Mesenchymal stem cell (in vitro differentiated cells and primary cell): ENCODE data around the gene GPRC5A.

Source experiments
- DNase-seq: peaks from one replicate; pipeline ENCODE4 v3.0.0-alpha.2; 2013
- H2AFZ ChIP-seq: one replicate; pipeline ENCODE4 v1.6.1; 2013; ENCODE audit warnings: low read depth, mild to moderate bottlenecking, control low read depth, inconsistent platforms, low read length, moderate library complexity
- H2AK5ac ChIP-seq: 2 replicates; pipeline ENCODE4 v1.6.1; 2013; ENCODE audit warnings: low read length, moderate library complexity, mild to moderate bottlenecking, inconsistent platforms; ENCODE audit not compliant: severe bottlenecking
- H2BK120ac ChIP-seq: one replicate; pipeline ENCODE4 v1.6.1; 2013; ENCODE audit warnings: low read depth, mild to moderate bottlenecking, inconsistent platforms, low read length, moderate library complexity
- H2BK12ac ChIP-seq, 2 experiments: one replicate each; pipeline ENCODE4 v1.6.1; 2013; ENCODE audit warnings: inconsistent platforms in 2 of 2, low read length in 2 of 2, mild to moderate bottlenecking in 2 of 2, moderate library complexity in 2 of 2, control low read depth in 1 of 2
- H2BK15ac ChIP-seq: one replicate; pipeline ENCODE4 v1.6.1; 2013; ENCODE audit warnings: mild to moderate bottlenecking, low read depth, inconsistent platforms; ENCODE audit not compliant: poor library complexity, severe bottlenecking
- H2BK5ac ChIP-seq: 2 replicates; pipeline ENCODE4 v1.6.1; 2013; ENCODE audit warnings: low read depth, mild to moderate bottlenecking, low read length, control low read depth, inconsistent platforms; ENCODE audit not compliant: poor library complexity, severe bottlenecking
- H3K14ac ChIP-seq, 2 experiments: one replicate each; pipeline ENCODE4 v1.6.1; 2013; ENCODE audit warnings: inconsistent platforms in 2 of 2, low read length in 2 of 2, control low read depth in 1 of 2, mild to moderate bottlenecking in 1 of 2, moderate library complexity in 1 of 2
- H3K18ac ChIP-seq, 2 experiments: one replicate each; pipeline ENCODE4 v1.6.1; 2013; ENCODE audit warnings: inconsistent platforms in 2 of 2, low read length in 2 of 2, control low read depth in 1 of 2, low read depth in 1 of 2, mild to moderate bottlenecking in 1 of 2
- H3K23ac ChIP-seq, 2 experiments: one replicate each; pipeline ENCODE4 v1.6.1; 2013; ENCODE audit warnings: inconsistent platforms in 2 of 2, low read length in 2 of 2, mild to moderate bottlenecking in 2 of 2, moderate library complexity in 2 of 2, control low read depth in 1 of 2
- H3K27ac ChIP-seq: 2 replicates; pipeline ENCODE4 v1.5.1; 2013; ENCODE audit warnings: mild to moderate bottlenecking, moderate library complexity, low read length, control low read depth, inconsistent platforms; ENCODE audit not compliant: poor library complexity, severe bottlenecking
- H3K27me3 ChIP-seq, 2 experiments: 2 replicates each; pipeline versions ENCODE4 v1.6.1 to v1.7.0; 2013; ENCODE audit warnings: low read length in 2 of 2, mild to moderate bottlenecking in 2 of 2, moderate library complexity in 2 of 2, control low read depth in 1 of 2, inconsistent platforms in 1 of 2; ENCODE audit not compliant: control insufficient read depth in 1 of 2, insufficient read depth in 1 of 2
- H3K36me3 ChIP-seq, 2 experiments: 2 replicates each; pipeline versions ENCODE4 v1.6.1 to v1.7.0; 2013; ENCODE audit warnings: low read length in 2 of 2, control low read depth in 1 of 2, inconsistent platforms in 1 of 2, low read depth in 1 of 2, mild to moderate bottlenecking in 1 of 2; ENCODE audit not compliant: insufficient read depth in 2 of 2, control insufficient read depth in 1 of 2
- H3K4ac ChIP-seq, 2 experiments: one replicate each; pipeline ENCODE4 v1.6.1; 2013; ENCODE audit warnings: inconsistent platforms in 2 of 2, low read length in 2 of 2, mild to moderate bottlenecking in 2 of 2, moderate library complexity in 2 of 2, control low read depth in 1 of 2, low read depth in 1 of 2
- H3K4me1 ChIP-seq: 2 replicates; pipeline ENCODE4 v1.6.1; 2013; ENCODE audit warnings: low read depth, low read length, control low read depth; ENCODE audit not compliant: control insufficient read depth, insufficient read depth
- H3K4me2 ChIP-seq: 2 replicates; pipeline ENCODE4 v1.6.1; 2013; ENCODE audit warnings: low read length, mild to moderate bottlenecking, inconsistent platforms; ENCODE audit not compliant: poor library complexity, severe bottlenecking
- H3K4me3 ChIP-seq, 2 experiments: 2 replicates each; pipeline versions ENCODE4 v1.5.1 to v1.7.0; 2013; ENCODE audit warnings: low read length in 2 of 2, mild to moderate bottlenecking in 2 of 2, control low read depth in 1 of 2, low read depth in 1 of 2; ENCODE audit not compliant: insufficient read depth in 1 of 2
- H3K79me1 ChIP-seq: replicated peaks from 2 replicates; pipeline ENCODE4 v1.6.1; 2013; ENCODE audit warnings: mild to moderate bottlenecking, control low read depth, low read length, inconsistent platforms; ENCODE audit not compliant: poor library complexity, severe bottlenecking
- H3K9ac ChIP-seq: 2 replicates; pipeline ENCODE4 v1.7.0; 2013; ENCODE audit warnings: mild to moderate bottlenecking, low read length, moderate library complexity
- H3K9me3 ChIP-seq: 2 replicates; pipeline ENCODE4 v1.7.0; 2013; ENCODE audit warnings: mild to moderate bottlenecking, low read length; ENCODE audit not compliant: control insufficient read depth
- H4K8ac ChIP-seq: one replicate; pipeline ENCODE4 v1.6.1; 2013; ENCODE audit warnings: inconsistent platforms, mild to moderate bottlenecking, low read length, moderate library complexity
- H4K91ac ChIP-seq: one replicate; pipeline ENCODE4 v1.6.1; 2013; ENCODE audit warnings: mild to moderate bottlenecking, low read length, inconsistent platforms
- whole genome bisulfite sequencing: methylation state at CpG from one replicate; pipeline ENCODE4 v1.1.7; 2013; ENCODE audit warnings: mixed read lengths; 5-methylcytosine and 5-hydroxymethylcytosine counted together

The GPRC5A gene

GRCh38 chr12:12881151-12881909, 10.0 kb upstream of the GPRC5A start:
- Histone ChIP-seq H3K4me1 (peaks cover 18% of the 10 kb centered on the region), H3K36me3 (no peaks in the 10 kb centered on the region), H3K79me1 (no peaks in the 10 kb centered on the region), H4K8ac (peak overlapping the region; percentile 88), H2BK15ac (peak overlapping the region; percentile 26), H3K9ac (no peak overlapping the region), H3K14ac (no peak overlapping the region), H4K91ac (peak overlapping the region; percentile 56), H3K4me3 (peak overlapping the region in 1 of 2 experiments; percentile 11), H2BK120ac (peak overlapping the region; percentile 21), H3K27me3 (no peaks in the 10 kb centered on the region), H3K4me2 (no peak overlapping the region), H2AK5ac (peak overlapping the region; percentile 49), H3K4ac (peak overlapping the region in 1 of 2 experiments; percentile 24), H3K18ac (peak overlapping the region; percentile 58 to 63), H2BK12ac (peak overlapping the region; percentile 82 to 86), H2BK5ac (no peak overlapping the region), H3K9me3 (no peaks in the 10 kb centered on the region), H3K27ac (no peak overlapping the region), H2AFZ (peak overlapping the region; percentile 2), H3K23ac (no peak overlapping the region)
- no peak for DNase-seq
- WGBS: 49% methylated on average over 10 of the region's 11 CpGs

DNA sequence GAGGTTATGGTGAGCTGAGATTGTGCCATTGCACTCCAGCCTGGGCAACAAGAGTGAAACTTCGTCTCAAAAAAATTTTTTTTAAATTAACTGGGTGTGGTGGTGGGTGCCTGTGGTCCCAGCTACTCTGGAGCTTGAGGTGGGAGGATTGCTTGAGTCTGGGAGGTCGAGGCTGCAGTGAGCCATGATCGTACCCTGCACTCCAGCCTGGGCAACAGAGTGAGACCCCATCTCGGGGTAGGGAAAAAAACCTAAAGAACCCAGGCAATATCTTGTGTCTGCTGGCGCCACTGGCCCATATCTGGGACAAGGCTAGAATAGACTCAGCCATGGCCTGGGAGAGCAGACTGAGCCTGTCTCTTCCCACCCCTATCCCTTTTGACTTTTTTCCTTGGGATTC, 9.1 kb upstream of the GPRC5A start:
- H4K91ac ChIP-seq: peak overlapping the region; percentile 28
- H2BK12ac ChIP-seq: peak overlapping the region; percentile 28 to 92
- peak overlapping the region in 1 of 2 experiments; percentile 48 for H3K14ac ChIP-seq
- no peak overlapping the region for H2BK5ac ChIP-seq
- H3K18ac ChIP-seq: peak overlapping the region in 1 of 2 experiments; percentile 56
- peak overlapping the region; percentile 63 for H4K8ac ChIP-seq
- H3K9me3 ChIP-seq: no peaks in the 10 kb centered on the region
- H3K9ac ChIP-seq: no peak overlapping the region
- no peaks in the 10 kb centered on the region for H3K79me1 ChIP-seq
- no peak overlapping the region for H3K4me3 ChIP-seq
- peak overlapping the region; percentile 32 for H2AK5ac ChIP-seq
- H3K36me3 ChIP-seq: no peaks in the 10 kb centered on the region
- no peaks in the 10 kb centered on the region for H3K27me3 ChIP-seq
- peak overlapping the region; percentile 64 for H2BK120ac ChIP-seq
- no peak overlapping the region for H3K27ac ChIP-seq
- H3K4me2 ChIP-seq: no peak overlapping the region
- H3K4ac ChIP-seq: peak overlapping the region in 1 of 2 experiments; percentile 59
- peaks cover 20% of the 10 kb centered on the region for H3K4me1 ChIP-seq
- DNase-seq: no peak
- H3K23ac ChIP-seq: no peak overlapping the region
- H2BK15ac ChIP-seq: peak overlapping the region; percentile 19
- 91% methylated on average over 5 of the region's 5 CpGs for WGBS
- no peak overlapping the region for H2AFZ ChIP-seq

- Histone ChIP-seq H3K9me3 (no peaks in the 10 kb centered on the region), H3K36me3 (no peaks in the 10 kb centered on the region), H4K8ac (no peak overlapping the region), H3K27me3 (no peaks in the 10 kb centered on the region), H3K9ac (no peak overlapping the region), H3K14ac (no peak overlapping the region), H3K27ac (no peak overlapping the region), H3K4me1 (peaks cover 15% of the 10 kb centered on the region), H2BK12ac (peak overlapping the region in 1 of 2 experiments; percentile 29), H3K4me2 (no peak overlapping the region), H2BK5ac (no peak overlapping the region), H3K18ac (no peak overlapping the region), H3K4me3 (no peak overlapping the region), H2AFZ (no peak overlapping the region), H3K4ac (no peak overlapping the region), H4K91ac (no peak overlapping the region), H2BK120ac (no peak overlapping the region), H2AK5ac (no peak overlapping the region), H3K23ac (no peak overlapping the region), H2BK15ac (no peak overlapping the region), H3K79me1 (no peaks in the 10 kb centered on the region)
- WGBS: 81% methylated on average over 6 of the region's 6 CpGs
- DNase-seq: peak; percentile 67
Measured at GRCh38 chr12:12883369-12884001, 7.9 kb upstream of the GPRC5A start.

DNA sequence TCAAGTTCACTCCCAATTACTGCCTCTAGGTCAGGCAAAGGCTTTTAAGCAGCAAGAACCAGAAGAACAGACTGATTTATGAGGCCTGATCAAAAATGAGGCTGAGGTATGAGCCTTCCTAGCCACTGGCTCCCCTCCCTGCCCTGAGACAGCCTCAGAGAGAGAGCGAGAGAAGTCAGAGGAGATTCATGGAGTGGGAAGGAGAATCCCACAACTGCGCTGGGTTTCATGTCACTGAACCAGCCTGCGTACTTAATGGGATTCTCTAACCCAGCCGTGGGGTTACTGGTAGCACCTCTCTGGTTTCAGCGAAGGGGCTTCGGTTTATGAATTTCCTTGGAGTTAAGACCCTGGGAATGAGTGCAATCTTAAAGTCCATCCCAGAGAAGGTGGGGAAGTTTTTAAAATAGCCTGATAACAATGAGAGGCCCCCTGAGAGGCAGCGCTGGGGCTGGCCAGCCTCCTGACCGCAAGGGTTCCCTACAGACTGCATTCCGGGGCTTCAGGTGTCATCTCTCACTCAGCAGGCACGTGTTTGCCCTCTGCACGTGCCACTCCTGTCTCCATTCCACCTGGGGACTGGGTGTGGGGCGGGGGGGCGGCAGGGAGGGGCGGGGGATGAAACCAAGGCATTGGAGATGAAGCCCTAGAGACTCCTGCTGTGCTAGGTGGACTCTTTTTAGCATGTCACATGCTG, 6.1 kb upstream of the GPRC5A start:
- Histone ChIP-seq H3K23ac (no peak overlapping the region), H3K18ac (peak overlapping the region; percentile 23 to 44), H3K27me3 (no peaks in the 10 kb centered on the region), H2BK12ac (peak overlapping the region; percentile 17 to 45), H2BK5ac (no peak overlapping the region), H3K9me3 (no peaks in the 10 kb centered on the region), H2BK120ac (no peak overlapping the region), H2AFZ (no peak overlapping the region), H3K4me2 (no peak overlapping the region), H3K14ac (peak overlapping the region in 1 of 2 experiments; percentile 77), H3K9ac (no peak overlapping the region), H4K8ac (peak overlapping the region; percentile 45), H4K91ac (no peak overlapping the region), H3K4me1 (peaks cover 17% of the 10 kb centered on the region), H3K36me3 (no peaks in the 10 kb centered on the region), H3K4ac (no peak overlapping the region), H3K27ac (no peak overlapping the region), H2BK15ac (no peak overlapping the region), H3K79me1 (no peaks in the 10 kb centered on the region), H2AK5ac (peak overlapping the region; percentile 53), H3K4me3 (no peak overlapping the region)
- WGBS: 62% methylated on average over 10 of the region's 14 CpGs
- DNase-seq: no peak
